ENCODE measurements around the gene FYCO1.

FYCO1 gene

GRCh38 chr3:45911511-45912226 is 84.0 kb downstream of the FYCO1 start:
- no peak for DNase-seq

- DNase-seq: no peak
Measured at GRCh38 chr3:45910892-45911291, 84.7 kb downstream of the FYCO1 start.

GRCh38 chr3:45909542-45909941 is 86.1 kb downstream of the FYCO1 start:
- DNase-seq: no peak

- no peak for DNase-seq
Measured at GRCh38 chr3:45908761-45909160, 86.9 kb downstream of the FYCO1 start.

- DNase-seq: no peak
Measured at GRCh38 chr3:45907769-45908705, 87.6 kb downstream of the FYCO1 start.

GRCh38 chr3:45906681-45907407 is 88.8 kb downstream of the FYCO1 start:
- no peak for DNase-seq

GRCh38 chr3:45905755-45906154 is 89.9 kb downstream of the FYCO1 start:
- no peak for DNase-seq

GRCh38 chr3:45904931-45905330 is 90.7 kb downstream of the FYCO1 start:
- DNase-seq: no peak

- DNase-seq: no peak
Measured at GRCh38 chr3:45896956-45897355, 98.7 kb downstream of the FYCO1 start.

GRCh38 chr3:45895686-45896468 is 99.7 kb downstream of the FYCO1 start:
- no peak for DNase-seq

GRCh38 chr3:45894015-45894414 is 101.6 kb downstream of the FYCO1 start:
- no peak for DNase-seq

GRCh38 chr3:45892161-45892560 is 103.5 kb downstream of the FYCO1 start:
- no peak for DNase-seq

GRCh38 chr3:45890405-45890804 is 105.2 kb downstream of the FYCO1 start:
- DNase-seq: no peak

- no peak for DNase-seq
Measured at GRCh38 chr3:45889337-45889736, 106.3 kb downstream of the FYCO1 start.

- DNase-seq: no peak
Measured at GRCh38 chr3:45887759-45888511, 107.7 kb downstream of the FYCO1 start.

- no peak for DNase-seq
Measured at GRCh38 chr3:45887285-45887684, 108.3 kb downstream of the FYCO1 start.

- DNase-seq: no peak
Measured at GRCh38 chr3:45885979-45886705, 109.5 kb downstream of the FYCO1 start, which contains the start of gene CCR9. Gene CCR9, plus strand, starts transcription at chr3:45886543. Its CDS starts 8,391 bp downstream, at chr3:45894934.

GRCh38 chr3:45884368-45885201 is 111.0 kb downstream of the FYCO1 start:
- no peak for DNase-seq

GRCh38 chr3:45881078-45882022 is 114.3 kb downstream of the FYCO1 start:
- DNase-seq: no peak

All from right hindlimb (tissue), 1 donor.